Hematopoietic multipotent progenitor cell treated with erythropoietin and hydrocortisone succinate and interleukin-3 and kit ligand, for 4 days (in vitro differentiated cells): ENCODE data around the gene KANSL1.

Source experiments
- DNase-seq: peaks from one replicate; pipeline ENCODE4 v3.0.0-alpha.2; 2015

Gene KANSL1

GRCh38 chr17:46060461-46060860 is 132.8 kb downstream of the KANSL1 start:
- DNase-seq, result no peak

- peak; percentile 71 for DNase-seq
These were observed 133.7 kb downstream of the KANSL1 start for GRCh38 chr17:46059486-46059885.

GRCh38 chr17:46057366-46057765 is 135.9 kb downstream of the KANSL1 start:
- DNase-seq, result no peak

GRCh38 chr17:46056800-46057304 is 136.4 kb downstream of the KANSL1 start:
- DNase-seq, result peak; percentile 50

- DNase-seq, result no peak
These were observed 139.2 kb downstream of the KANSL1 start for GRCh38 chr17:46053911-46054534.

- DNase-seq, result peak; percentile 50
These were observed 143.6 kb downstream of the KANSL1 start for GRCh38 chr17:46049656-46050055.

- DNase-seq, result peak; percentile 29
These were observed 145.4 kb downstream of the KANSL1 start for GRCh38 chr17:46047856-46048255.

- DNase-seq, result no peak
These were observed 145.8 kb downstream of the KANSL1 start for GRCh38 chr17:46047398-46047797.

GRCh38 chr17:46046957-46047356 is 146.3 kb downstream of the KANSL1 start:
- DNase-seq, result no peak

- no peak for DNase-seq
These were observed 147.6 kb downstream of the KANSL1 start for GRCh38 chr17:46045639-46046038.

- DNase-seq, result no peak
These were observed 148.2 kb downstream of the KANSL1 start for GRCh38 chr17:46044989-46045388.

GRCh38 chr17:46044286-46044928 is 148.8 kb downstream of the KANSL1 start:
- DNase-seq, result peak; percentile 91

- DNase-seq, result no peak
These were observed 149.6 kb downstream of the KANSL1 start for GRCh38 chr17:46043606-46044005.

- no peak for DNase-seq
These were observed 150.3 kb downstream of the KANSL1 start for GRCh38 chr17:46042925-46043324.

- DNase-seq, result no peak
These were observed 151.0 kb downstream of the KANSL1 start for GRCh38 chr17:46042246-46042645.

GRCh38 chr17:46039592-46040186 is 153.5 kb downstream of the KANSL1 start:
- no peak for DNase-seq

- DNase-seq, result no peak
These were observed 154.3 kb downstream of the KANSL1 start for GRCh38 chr17:46038937-46039336.

GRCh38 chr17:46038414-46038813 is 154.8 kb downstream of the KANSL1 start:
- DNase-seq, result no peak

GRCh38 chr17:46037722-46038255 is 155.4 kb downstream of the KANSL1 start:
- DNase-seq, result no peak

GRCh38 chr17:46036491-46036890 is 156.7 kb downstream of the KANSL1 start:
- DNase-seq, result no peak

- no peak for DNase-seq
These were observed 158.0 kb downstream of the KANSL1 start for GRCh38 chr17:46035112-46035818.

GRCh38 chr17:46033392-46033791 is 159.8 kb downstream of the KANSL1 start:
- DNase-seq, result no peak

- DNase-seq, result no peak
These were observed 160.3 kb downstream of the KANSL1 start for GRCh38 chr17:46032909-46033308.
